ENCODE measurements around the gene AADACL3.

The AADACL3 gene

DNA sequence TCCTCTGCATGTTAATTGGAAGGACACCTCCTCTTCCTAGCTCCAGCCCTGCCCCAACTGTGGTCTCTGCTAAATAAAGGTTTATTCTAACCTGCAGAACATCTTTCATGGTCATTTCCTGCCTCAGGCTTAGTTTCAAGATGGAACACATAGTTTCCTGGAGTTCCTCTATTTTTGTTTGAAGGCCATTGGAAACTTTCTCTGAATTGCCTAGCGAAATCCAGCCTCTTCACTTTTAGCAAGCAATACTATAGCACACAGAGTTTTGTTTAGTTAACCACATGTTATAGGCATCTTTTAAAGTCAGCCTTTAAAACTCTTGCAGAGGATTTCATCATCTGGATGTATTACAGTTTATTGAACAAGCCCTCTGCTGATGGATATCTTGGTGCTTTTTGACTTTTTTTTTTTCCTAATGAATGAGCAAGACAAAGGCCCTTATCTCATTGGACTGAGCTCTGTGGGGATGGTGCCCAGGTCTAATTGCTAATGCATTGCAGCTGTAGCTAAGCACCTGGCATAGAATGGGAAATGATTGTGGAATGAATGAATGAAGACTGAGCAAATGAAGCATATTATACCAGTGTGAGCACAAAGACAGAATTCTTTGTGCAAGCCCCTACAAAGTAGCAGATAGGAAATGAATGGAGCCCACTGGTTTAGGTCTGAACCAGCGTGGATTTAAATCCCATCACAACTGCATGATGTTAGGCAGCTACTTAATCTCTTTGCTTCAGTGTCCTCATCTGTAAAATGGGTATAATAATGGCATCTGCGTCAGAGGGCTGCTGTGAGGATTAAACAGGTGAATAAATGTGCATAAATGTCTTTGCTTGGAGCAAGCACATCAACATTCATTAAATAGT is 29.4 kb downstream of the AADACL3 start:
- Histone ChIP-seq H3K79me2 (ENCODE audit: insufficient read depth, low read length) (no peaks in the 10 kb centered on the region), H3F3A (ENCODE audit: insufficient read depth, low read length) (no peaks in the 10 kb centered on the region), H3K4me1 (ENCODE audit: insufficient read depth, low read length, severe bottlenecking) (no peaks in the 10 kb centered on the region), H3K4me3 (ENCODE audit: low read depth, low read length, poor library complexity, severe bottlenecking) (no peak overlapping the region), H3K36me3 (ENCODE audit: insufficient read depth, low read length) (no peaks in the 10 kb centered on the region), H3K27ac (ENCODE audit: low read depth, low read length, poor library complexity, severe bottlenecking) (no peak overlapping the region), H3K4me2 (ENCODE audit: low read length) (no peak overlapping the region), H3K27me3 (ENCODE audit: insufficient read depth, low read length) (no peaks in the 10 kb centered on the region), H4K20me1 (ENCODE audit: insufficient read depth, low read length) (no peaks in the 10 kb centered on the region), H3K9me3 (ENCODE audit: low read length) (no peaks in the 10 kb centered on the region), H2AFZ (ENCODE audit: low read length) (no peak overlapping the region), H3K9ac (ENCODE audit: low read length) (no peak overlapping the region), H3K9me2 (ENCODE audit: low read depth, low read length) (no peaks in the 10 kb centered on the region)
- TF ChIP-seq EZH2 (IDR thresholded peaks at IDR 0.05; ENCODE audit: borderline replicate concordance, low read length) (no peak), CTCF (IDR thresholded peaks at IDR 0.05; ENCODE audit: low read length) (no peak)

DNA sequence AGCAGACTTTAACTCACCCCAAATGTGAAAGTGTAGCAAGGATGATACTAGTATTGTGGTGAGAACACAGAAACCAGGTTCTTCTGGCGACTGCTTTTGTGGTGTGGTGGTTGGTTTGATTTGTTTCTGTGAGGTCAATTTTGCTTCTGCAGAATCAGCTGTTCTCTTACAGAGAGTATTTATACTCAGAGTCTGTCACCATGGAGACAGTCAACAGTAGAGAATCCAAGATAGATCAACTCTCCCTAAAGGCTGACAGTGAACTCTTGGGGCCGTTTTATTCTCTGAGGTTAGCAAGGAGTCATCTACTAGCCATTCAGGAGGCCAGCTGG is 30.0 kb downstream of the AADACL3 start, which contains the start of gene CFAP107:
Gene CFAP107 (plus strand): TSS at position 209 of the 332 bp plus-strand sequence. CDS start 231 bp downstream, outside the sequence.
- no peaks in the 10 kb centered on the region for H3K4me1 ChIP-seq (ENCODE audit: insufficient read depth, low read length, severe bottlenecking)
- H3K4me3 ChIP-seq (ENCODE audit: low read depth, low read length, poor library complexity, severe bottlenecking): no peak within 1 kb of the TSS
- TF ChIP-seq CTCF (IDR thresholded peaks at IDR 0.05; ENCODE audit: low read length) (no peak), EZH2 (IDR thresholded peaks at IDR 0.05; ENCODE audit: borderline replicate concordance, low read length) (no peak)
- no peaks in the 10 kb centered on the region for H3K9me2 ChIP-seq (ENCODE audit: low read depth, low read length)
- no peak within 1 kb of the TSS for H3K9ac ChIP-seq (ENCODE audit: low read length)
- H2AFZ ChIP-seq (ENCODE audit: low read length): no peak within 1 kb of the TSS
- no peaks in the 10 kb centered on the region for H3K36me3 ChIP-seq (ENCODE audit: insufficient read depth, low read length)
- no peak within 1 kb of the TSS for H3K4me2 ChIP-seq (ENCODE audit: low read length)
- no peaks in the 10 kb centered on the region for H3K79me2 ChIP-seq (ENCODE audit: insufficient read depth, low read length)
- no peaks in the 10 kb centered on the region for H3F3A ChIP-seq (ENCODE audit: insufficient read depth, low read length)
- H3K27me3 ChIP-seq (ENCODE audit: insufficient read depth, low read length): no peaks in the 10 kb centered on the region
- no peak within 1 kb of the TSS for H3K27ac ChIP-seq (ENCODE audit: low read depth, low read length, poor library complexity, severe bottlenecking)
- H3K9me3 ChIP-seq (ENCODE audit: low read length): no peaks in the 10 kb centered on the region
- H4K20me1 ChIP-seq (ENCODE audit: insufficient read depth, low read length): no peaks in the 10 kb centered on the region

GRCh38 chr1:12748778-12749355 is 33.0 kb downstream of the AADACL3 start:
- H3K9me3 ChIP-seq (ENCODE audit: low read length): no peaks in the 10 kb centered on the region
- H2AFZ ChIP-seq (ENCODE audit: low read length): no peak overlapping the region
- H3F3A ChIP-seq (ENCODE audit: insufficient read depth, low read length): no peaks in the 10 kb centered on the region
- no peaks in the 10 kb centered on the region for H3K9me2 ChIP-seq (ENCODE audit: low read depth, low read length)
- H3K4me3 ChIP-seq (ENCODE audit: low read depth, low read length, poor library complexity, severe bottlenecking): no peak overlapping the region
- H3K27me3 ChIP-seq (ENCODE audit: insufficient read depth, low read length): no peaks in the 10 kb centered on the region
- H3K4me2 ChIP-seq (ENCODE audit: low read length): no peak overlapping the region
- no peaks in the 10 kb centered on the region for H3K79me2 ChIP-seq (ENCODE audit: insufficient read depth, low read length)
- TF ChIP-seq CTCF (IDR thresholded peaks at IDR 0.05; ENCODE audit: low read length) (no peak), EZH2 (IDR thresholded peaks at IDR 0.05; ENCODE audit: borderline replicate concordance, low read length) (no peak)
- H3K27ac ChIP-seq (ENCODE audit: low read depth, low read length, poor library complexity, severe bottlenecking): no peak overlapping the region
- no peaks in the 10 kb centered on the region for H3K36me3 ChIP-seq (ENCODE audit: insufficient read depth, low read length)
- no peaks in the 10 kb centered on the region for H3K4me1 ChIP-seq (ENCODE audit: insufficient read depth, low read length, severe bottlenecking)
- no peaks in the 10 kb centered on the region for H4K20me1 ChIP-seq (ENCODE audit: insufficient read depth, low read length)
- H3K9ac ChIP-seq (ENCODE audit: low read length): no peak overlapping the region
